T-helper 17 cell (primary cell): ENCODE data around the gene GUCY2F. TPM values are rescaled to one million over a fixed set of nuclear protein-coding genes. Genes with fewer than 3 reads are reported as not detected.

Experiments
- ATAC-seq: fragments of 150-1000 bp; cut with Tn5 transposase; 2 replicates; pipeline ENCODE4 v1.10.0; 2021; ENCODE audit warnings: mild to moderate bottlenecking, moderate library complexity
- DNase-seq, 3 donors: peaks; one replicate each; pipeline versions ENCODE4 v3.0.0 to v3.0.0-alpha.2; 2020 to 2021
- H3K9me3 ChIP-seq: one replicate; pipeline ENCODE4 v1.7.0; 2013; ENCODE audit warnings: low read length, mild to moderate bottlenecking; ENCODE audit not compliant: control insufficient read depth, poor library complexity, severe bottlenecking
- H3K27ac Mint-ChIP-seq: one replicate; pipeline ENCODE4 v1.8.0; 2022; ENCODE audit warnings: mild to moderate bottlenecking, moderate library complexity, mixed read lengths
- H3K27me3 Mint-ChIP-seq: one replicate; pipeline ENCODE4 v1.8.0; 2022; ENCODE audit warnings: mixed read lengths
- H3K36me3 Mint-ChIP-seq: one replicate; pipeline ENCODE4 v1.8.0; 2022; ENCODE audit warnings: low read depth, mixed read lengths
- H3K4me1 Mint-ChIP-seq: one replicate; pipeline ENCODE4 v1.8.0; 2022; ENCODE audit warnings: mild to moderate bottlenecking, mixed read lengths
- H3K4me3 Mint-ChIP-seq: one replicate; pipeline ENCODE4 v1.8.0; 2022; ENCODE audit warnings: mild to moderate bottlenecking, moderate library complexity, mixed read lengths
- total RNA-seq, 4 donors: library from RNA in 2 of 4; stranded (reverse) in 2 of 4; gene quantifications; one replicate each; pipeline ENCODE4 v1.2.3 and lab custom pipeline; 2022 to 2026

GUCY2F gene
- total RNA-seq, 2 donors from 2014 or later: not detected

DNA sequence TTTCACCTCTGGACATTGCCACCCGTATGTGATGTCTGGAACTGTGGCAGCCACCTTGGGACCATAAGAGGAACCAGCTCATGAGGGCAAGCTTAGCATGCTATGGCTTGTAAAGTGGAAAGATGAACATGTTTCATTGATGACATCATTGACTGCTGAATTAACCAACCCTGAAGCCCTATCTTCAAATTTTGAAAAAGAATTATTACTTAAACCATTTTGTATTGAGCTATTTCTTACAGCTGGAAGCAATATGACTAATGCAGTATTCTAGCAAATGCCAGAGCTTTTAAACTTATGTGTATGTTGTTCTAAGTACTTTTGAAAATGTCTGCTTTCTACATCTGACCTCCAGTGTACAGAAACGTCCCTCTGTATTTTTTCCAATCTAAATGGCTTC lies 18.1 kb downstream of the GUCY2F start:
- no peak for DNase-seq
- Mint-ChIP-seq H3K4me3 (no peak overlapping the region), H3K27me3 (peaks cover 10% of the 10 kb centered on the region), H3K36me3 (no peaks in the 10 kb centered on the region), H3K27ac (no peak overlapping the region), H3K4me1 (no peaks in the 10 kb centered on the region)
- H3K9me3 ChIP-seq: no peaks in the 10 kb centered on the region
- ATAC-seq: no peak

- Mint-ChIP-seq H3K4me3 (no peak overlapping the region), H3K36me3 (no peaks in the 10 kb centered on the region), H3K27ac (no peak overlapping the region), H3K27me3 (no peaks in the 10 kb centered on the region), H3K4me1 (no peaks in the 10 kb centered on the region)
- DNase-seq (no peak), ATAC-seq (no peak)
- peaks cover 4% of the 10 kb centered on the region for H3K9me3 ChIP-seq
Measured at GRCh38 chrX:109448282-109448938, 33.5 kb downstream of the GUCY2F start.

DNA sequence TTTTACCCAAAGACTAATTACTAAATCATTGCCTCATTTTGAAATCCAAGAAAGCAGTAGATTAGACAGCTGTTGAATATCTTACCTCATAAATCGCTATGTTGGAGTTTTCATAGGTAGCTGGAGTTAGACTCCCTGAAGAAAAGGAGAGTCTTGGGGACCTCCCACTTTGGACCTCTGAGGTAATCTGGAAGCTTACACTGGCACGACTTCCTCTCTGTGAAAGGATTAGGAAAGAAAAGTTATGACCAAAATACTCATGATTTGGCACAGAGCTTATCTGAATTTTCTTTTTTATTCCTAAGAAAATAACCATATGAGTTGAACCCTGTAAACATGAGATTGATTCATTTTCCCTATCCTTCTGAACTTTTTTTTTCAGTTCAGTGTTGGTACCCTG lies 40.6 kb downstream of the GUCY2F start:
- Mint-ChIP-seq H3K27me3 (no peaks in the 10 kb centered on the region), H3K4me1 (no peaks in the 10 kb centered on the region), H3K27ac (no peak overlapping the region), H3K4me3 (no peak overlapping the region), H3K36me3 (no peaks in the 10 kb centered on the region)
- no peak for ATAC-seq
- peaks cover 4% of the 10 kb centered on the region for H3K9me3 ChIP-seq
- no peak for DNase-seq

DNA sequence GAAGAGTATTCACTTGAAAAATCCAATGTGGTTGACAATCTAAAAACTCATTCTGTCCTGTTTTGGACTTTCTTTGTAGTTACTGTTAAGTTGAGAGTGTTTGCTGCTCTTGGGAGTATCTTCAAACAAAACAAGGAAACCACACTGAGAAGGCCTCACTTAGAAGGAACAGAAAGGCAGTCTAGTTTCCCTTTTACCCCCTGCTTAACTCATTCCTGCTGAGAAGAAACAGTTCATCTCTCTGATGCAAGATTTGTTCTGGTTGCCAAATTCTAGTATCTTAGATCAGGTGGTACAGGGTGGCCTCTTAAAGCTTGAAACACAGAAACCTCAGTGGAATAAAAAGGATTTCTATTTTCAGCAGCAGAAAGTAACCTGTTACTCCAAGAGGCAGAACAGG lies 41.4 kb downstream of the GUCY2F start:
- Mint-ChIP-seq H3K4me3 (no peak overlapping the region), H3K27me3 (no peaks in the 10 kb centered on the region), H3K4me1 (no peaks in the 10 kb centered on the region), H3K36me3 (no peaks in the 10 kb centered on the region), H3K27ac (no peak overlapping the region)
- peaks cover 4% of the 10 kb centered on the region for H3K9me3 ChIP-seq
- DNase-seq: no peak
- no peak for ATAC-seq

- DNase-seq: no peak
- peaks cover 10% of the 10 kb centered on the region for H3K27me3 Mint-ChIP-seq
- no peak for ATAC-seq
- H3K36me3 Mint-ChIP-seq: no peaks in the 10 kb centered on the region
- H3K4me1 Mint-ChIP-seq: no peaks in the 10 kb centered on the region
- H3K9me3 ChIP-seq: no peaks in the 10 kb centered on the region
- no peak overlapping the region for H3K4me3 Mint-ChIP-seq
- no peak overlapping the region for H3K27ac Mint-ChIP-seq
Measured at GRCh38 chrX:109409181-109409580, 72.7 kb downstream of the GUCY2F start.

DNA sequence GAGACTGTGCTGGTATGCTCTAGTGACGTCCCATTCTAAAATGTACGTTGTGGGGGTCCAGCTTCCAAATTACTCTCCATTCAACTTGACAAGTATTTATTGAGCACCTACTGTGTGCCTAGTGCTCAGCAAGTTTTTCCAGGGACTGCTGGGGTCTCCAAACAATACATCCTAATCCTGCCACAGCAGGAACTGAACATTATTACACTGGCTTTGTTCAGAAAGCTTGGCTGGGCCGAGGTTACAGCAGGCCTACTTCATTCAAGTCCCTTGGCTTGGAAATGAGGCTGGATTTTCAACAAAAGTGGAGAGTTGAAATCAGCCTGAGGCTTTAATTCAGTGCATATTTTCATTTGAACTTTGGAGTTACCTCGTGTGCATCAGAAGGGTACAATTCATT lies 78.0 kb downstream of the GUCY2F start:
- Mint-ChIP-seq H3K36me3 (no peaks in the 10 kb centered on the region), H3K4me3 (no peak overlapping the region), H3K27ac (no peak overlapping the region), H3K27me3 (peaks cover 4% of the 10 kb centered on the region), H3K4me1 (no peaks in the 10 kb centered on the region)
- ATAC-seq: no peak
- no peak for DNase-seq
- H3K9me3 ChIP-seq: no peaks in the 10 kb centered on the region

GRCh38 chrX:109399831-109400230 lies 82.1 kb downstream of the GUCY2F start:
- Mint-ChIP-seq H3K27me3 (peaks cover 5% of the 10 kb centered on the region), H3K4me3 (no peak overlapping the region), H3K36me3 (no peaks in the 10 kb centered on the region), H3K4me1 (peaks cover 2% of the 10 kb centered on the region), H3K27ac (no peak overlapping the region)
- DNase-seq (no peak), ATAC-seq (no peak)
- no peaks in the 10 kb centered on the region for H3K9me3 ChIP-seq

GRCh38 chrX:109398833-109399232 lies 83.1 kb downstream of the GUCY2F start:
- Mint-ChIP-seq H3K27me3 (peaks cover 5% of the 10 kb centered on the region), H3K4me3 (no peak overlapping the region)
- DNase-seq: no peak

DNA sequence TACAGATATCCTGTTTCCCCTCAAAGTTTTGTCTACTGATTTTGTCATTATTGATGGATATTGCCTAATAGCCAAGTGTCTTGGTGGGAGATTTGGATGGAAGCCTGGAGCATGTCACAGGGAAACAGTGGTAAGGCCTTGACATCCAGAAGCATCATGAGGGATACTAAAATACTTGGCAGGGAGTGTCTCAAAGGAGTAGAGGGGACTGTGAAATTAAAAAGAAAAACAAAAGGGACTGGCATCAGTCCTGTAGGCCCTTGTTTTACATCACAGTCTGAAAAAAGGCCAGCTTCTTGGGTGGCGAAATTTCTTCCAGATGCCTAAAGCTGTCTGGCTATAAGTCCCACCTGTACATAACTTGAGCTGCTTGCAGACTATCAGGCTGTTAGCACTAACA lies 83.8 kb downstream of the GUCY2F start:
- Mint-ChIP-seq H3K36me3 (no peaks in the 10 kb centered on the region), H3K4me3 (no peak overlapping the region), H3K27me3 (peaks cover 5% of the 10 kb centered on the region), H3K4me1 (peaks cover 2% of the 10 kb centered on the region), H3K27ac (no peak overlapping the region)
- ATAC-seq (no peak), DNase-seq (no peak)
- H3K9me3 ChIP-seq: no peaks in the 10 kb centered on the region

More at GRCh38 chrX:109398833-109399232, 83.1 kb downstream of the GUCY2F start:
- peaks cover 2% of the 10 kb centered on the region for H3K4me1 Mint-ChIP-seq
- no peaks in the 10 kb centered on the region for H3K9me3 ChIP-seq
- no peak overlapping the region for H3K27ac Mint-ChIP-seq
- no peak for ATAC-seq
- H3K36me3 Mint-ChIP-seq: no peaks in the 10 kb centered on the region

DNA sequence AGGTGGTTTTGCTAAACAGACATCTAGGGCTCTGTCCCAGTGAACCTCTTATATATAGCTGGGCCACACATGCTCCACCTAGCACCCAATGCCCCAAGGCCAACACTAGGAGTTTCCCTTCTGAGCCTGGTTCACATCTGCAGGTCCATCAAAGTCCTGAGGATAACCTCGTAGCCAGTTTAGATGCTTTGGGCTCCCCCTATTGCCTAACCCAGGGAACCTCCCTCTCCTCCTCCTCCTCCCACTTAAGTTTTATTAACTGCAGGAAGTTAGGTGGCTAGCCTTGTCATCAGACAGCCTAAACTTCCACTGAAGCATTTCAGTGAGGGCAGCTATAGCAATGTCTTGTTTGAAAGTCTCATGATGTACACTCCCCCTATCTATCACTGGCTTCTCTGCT lies 88.0 kb downstream of the GUCY2F start:
- H3K36me3 Mint-ChIP-seq: no peaks in the 10 kb centered on the region
- H3K4me1 Mint-ChIP-seq: peaks cover 2% of the 10 kb centered on the region
- H3K27me3 Mint-ChIP-seq: peaks cover 5% of the 10 kb centered on the region

GRCh38 chrX:109392895-109393294 lies 89.0 kb downstream of the GUCY2F start:
- peaks cover 5% of the 10 kb centered on the region for H3K27me3 Mint-ChIP-seq
- no peaks in the 10 kb centered on the region for H3K36me3 Mint-ChIP-seq
- ATAC-seq (no peak), DNase-seq (no peak)
- no peak overlapping the region for H3K4me3 Mint-ChIP-seq
- H3K27ac Mint-ChIP-seq: no peak overlapping the region
- peaks cover 2% of the 10 kb centered on the region for H3K4me1 Mint-ChIP-seq
- H3K9me3 ChIP-seq: no peaks in the 10 kb centered on the region

More for the DNA sequence above, 88.0 kb downstream of the GUCY2F start:
- Mint-ChIP-seq H3K4me3 (no peak overlapping the region), H3K27ac (no peak overlapping the region)
- ATAC-seq (no peak), DNase-seq (no peak)
- H3K9me3 ChIP-seq: no peaks in the 10 kb centered on the region

GRCh38 chrX:109390556-109390955 lies 91.3 kb downstream of the GUCY2F start:
- Mint-ChIP-seq H3K4me3 (no peak overlapping the region), H3K4me1 (no peaks in the 10 kb centered on the region)
- ATAC-seq: no peak

DNA sequence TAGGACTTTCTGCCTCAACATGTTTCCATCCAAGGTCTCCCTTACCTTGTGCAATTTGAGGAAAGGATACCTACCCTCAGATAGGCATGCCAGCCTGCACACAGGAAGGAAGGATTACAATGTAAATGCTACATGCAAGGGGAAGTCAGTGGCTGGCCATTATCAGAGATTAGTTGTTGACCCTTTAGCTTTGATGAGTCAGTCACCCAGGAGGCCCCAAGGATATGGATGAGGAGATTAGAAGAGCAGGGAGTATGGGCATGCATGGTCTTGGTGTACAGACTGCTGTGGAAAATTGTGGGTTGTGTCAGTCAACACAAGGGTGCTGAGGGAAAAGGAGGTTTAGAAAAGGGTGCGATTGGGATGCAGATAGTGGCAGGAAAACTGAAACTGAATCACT lies 92.0 kb downstream of the GUCY2F start:
- H3K4me1 Mint-ChIP-seq: no peaks in the 10 kb centered on the region
- H3K27ac Mint-ChIP-seq: no peak overlapping the region
- H3K27me3 Mint-ChIP-seq: no peaks in the 10 kb centered on the region
- ATAC-seq: no peak
- H3K9me3 ChIP-seq: no peaks in the 10 kb centered on the region
- H3K4me3 Mint-ChIP-seq: no peak overlapping the region
- no peaks in the 10 kb centered on the region for H3K36me3 Mint-ChIP-seq
- no peak for DNase-seq

More at GRCh38 chrX:109390556-109390955, 91.3 kb downstream of the GUCY2F start:
- no peaks in the 10 kb centered on the region for H3K27me3 Mint-ChIP-seq
- H3K27ac Mint-ChIP-seq: no peak overlapping the region
- H3K36me3 Mint-ChIP-seq: no peaks in the 10 kb centered on the region
- DNase-seq: no peak
- H3K9me3 ChIP-seq: no peaks in the 10 kb centered on the region

- H3K27me3 Mint-ChIP-seq: no peaks in the 10 kb centered on the region
Measured at GRCh38 chrX:109384699-109385098, 97.2 kb downstream of the GUCY2F start.

More at GRCh38 chrX:109384699-109385098, 97.2 kb downstream of the GUCY2F start:
- Mint-ChIP-seq H3K4me1 (no peaks in the 10 kb centered on the region), H3K27ac (no peak overlapping the region), H3K36me3 (no peaks in the 10 kb centered on the region), H3K4me3 (no peak overlapping the region)
- DNase-seq: no peak
- no peaks in the 10 kb centered on the region for H3K9me3 ChIP-seq
- no peak for ATAC-seq
